ENCODE measurements around the gene PLCH1. TPM values are rescaled to one million over a fixed set of nuclear protein-coding genes. Genes with fewer than 3 reads are reported as not detected.

PLCH1 gene
- total RNA-seq, 4 donors from 2014 or later = 0.29 to 12.0 (median 0.58) TPM

DNA sequence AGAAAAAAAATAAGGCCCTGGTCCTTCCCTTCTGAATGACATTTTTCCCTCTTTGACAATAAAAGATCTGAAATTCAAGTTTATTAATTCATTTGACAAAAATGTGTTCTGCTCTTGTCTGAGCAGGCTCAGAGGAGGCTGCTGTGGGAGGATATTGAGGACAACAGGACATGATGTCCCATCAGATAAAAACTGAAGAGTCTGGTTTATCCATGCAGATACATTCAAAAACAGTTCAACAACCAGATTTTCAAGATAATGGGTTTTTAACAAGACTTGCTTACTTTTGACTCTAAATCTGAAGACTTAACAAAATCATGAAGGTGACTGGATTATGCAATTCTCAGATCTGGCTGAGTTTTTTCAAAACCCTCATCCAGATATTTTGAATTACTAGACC, 414.5 kb downstream of the PLCH1 start:
- Histone ChIP-seq H3K36me3 (no peaks in the 10 kb centered on the region), H3K4me1 (no peaks in the 10 kb centered on the region), H3K27ac (no peak overlapping the region), H3K4me3 (no peak overlapping the region), H3K27me3 (no peaks in the 10 kb centered on the region), H3K9me3 (no peaks in the 10 kb centered on the region)
- intact Hi-C loops (cut with DNase I; ENCODE audit: low total_unique reads) = no loop called here
- TF ChIP-seq POLR2A (IDR thresholded peaks at IDR 0.05) (no peak), CTCF (IDR thresholded peaks at IDR 0.05) (no peak)
- DNase-seq = no peak

- DNase-seq = no peak
- TF ChIP-seq POLR2A (IDR thresholded peaks at IDR 0.05) (no peak), CTCF (IDR thresholded peaks at IDR 0.05) (no peak)
- intact Hi-C loops (cut with DNase I; ENCODE audit: low total_unique reads) = no loop called here
Observed at GRCh38 chr3:155329513-155330048, 415.3 kb downstream of the PLCH1 start.

DNA sequence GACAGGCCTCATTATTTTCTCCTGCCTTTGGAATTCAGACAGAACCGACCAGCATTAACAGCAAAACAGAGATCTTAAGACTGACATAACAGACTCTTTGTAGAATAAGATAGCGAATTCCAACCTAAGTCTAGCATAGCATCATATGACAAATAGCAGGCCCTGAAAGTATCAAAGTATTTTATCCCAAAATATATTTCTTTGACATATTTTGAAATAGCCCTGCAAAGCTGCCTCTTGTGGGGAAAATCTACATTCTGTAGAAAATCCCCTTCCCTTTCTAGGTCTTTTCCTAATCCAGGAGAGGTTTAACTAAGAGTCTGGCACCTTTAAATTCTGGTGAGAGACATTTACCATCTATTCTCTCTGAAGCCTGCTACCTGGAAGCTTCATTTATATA, 417.0 kb downstream of the PLCH1 start:
- Histone ChIP-seq H3K9me3 (no peaks in the 10 kb centered on the region), H3K27me3 (no peaks in the 10 kb centered on the region), H3K4me1 (no peaks in the 10 kb centered on the region), H3K4me3 (no peak overlapping the region), H3K27ac (no peak overlapping the region), H3K36me3 (no peaks in the 10 kb centered on the region)
- intact Hi-C loops (cut with DNase I; ENCODE audit: low total_unique reads) = no loop called here
- TF ChIP-seq CTCF (IDR thresholded peaks at IDR 0.05) (no peak), POLR2A (IDR thresholded peaks at IDR 0.05) (no peak)
- no peak for DNase-seq

More at GRCh38 chr3:155329513-155330048, 415.3 kb downstream of the PLCH1 start:
- Histone ChIP-seq H3K4me1 (no peaks in the 10 kb centered on the region), H3K9me3 (no peaks in the 10 kb centered on the region), H3K27ac (no peak overlapping the region), H3K27me3 (no peaks in the 10 kb centered on the region), H3K36me3 (no peaks in the 10 kb centered on the region), H3K4me3 (no peak overlapping the region)

- Histone ChIP-seq H3K27me3 (no peaks in the 10 kb centered on the region), H3K9me3 (no peaks in the 10 kb centered on the region), H3K36me3 (no peaks in the 10 kb centered on the region), H3K4me1 (no peaks in the 10 kb centered on the region), H3K4me3 (no peak overlapping the region), H3K27ac (no peak overlapping the region)
- DNase-seq = no peak
- intact Hi-C loops (cut with DNase I; ENCODE audit: low total_unique reads) = no loop called here
- no peak for TF ChIP-seq CTCF (IDR thresholded peaks at IDR 0.05)
- no peak for TF ChIP-seq POLR2A (IDR thresholded peaks at IDR 0.05)
Observed at GRCh38 chr3:155327430-155327829, 417.4 kb downstream of the PLCH1 start.

GRCh38 chr3:155326901-155327300, 418.0 kb downstream of the PLCH1 start:
- no peak overlapping the region for H3K4me3 ChIP-seq
- intact Hi-C loops (cut with DNase I; ENCODE audit: low total_unique reads) = no loop called here
- H3K27me3 ChIP-seq = no peaks in the 10 kb centered on the region
- H3K27ac ChIP-seq = no peak overlapping the region
- no peaks in the 10 kb centered on the region for H3K9me3 ChIP-seq
- no peaks in the 10 kb centered on the region for H3K4me1 ChIP-seq
- TF ChIP-seq POLR2A (IDR thresholded peaks at IDR 0.05) (no peak), CTCF (IDR thresholded peaks at IDR 0.05) (no peak)
- H3K36me3 ChIP-seq = no peaks in the 10 kb centered on the region
- no peak for DNase-seq

Measured in uterus (tissue), 4 donors.